COR-L47 (cell line): ENCODE results near the gene RNF7.
"Not testable (repeated sequence)": the region's sequence is repeated elsewhere in the genome, so short reads cannot be mapped to it uniquely, and the experiment has no call there.

Experiments used
- DNase-seq: peaks from one replicate; lab custom pipeline; 2025; lab: John Stamatoyannopoulos, UW

The RNF7 gene

DNA sequence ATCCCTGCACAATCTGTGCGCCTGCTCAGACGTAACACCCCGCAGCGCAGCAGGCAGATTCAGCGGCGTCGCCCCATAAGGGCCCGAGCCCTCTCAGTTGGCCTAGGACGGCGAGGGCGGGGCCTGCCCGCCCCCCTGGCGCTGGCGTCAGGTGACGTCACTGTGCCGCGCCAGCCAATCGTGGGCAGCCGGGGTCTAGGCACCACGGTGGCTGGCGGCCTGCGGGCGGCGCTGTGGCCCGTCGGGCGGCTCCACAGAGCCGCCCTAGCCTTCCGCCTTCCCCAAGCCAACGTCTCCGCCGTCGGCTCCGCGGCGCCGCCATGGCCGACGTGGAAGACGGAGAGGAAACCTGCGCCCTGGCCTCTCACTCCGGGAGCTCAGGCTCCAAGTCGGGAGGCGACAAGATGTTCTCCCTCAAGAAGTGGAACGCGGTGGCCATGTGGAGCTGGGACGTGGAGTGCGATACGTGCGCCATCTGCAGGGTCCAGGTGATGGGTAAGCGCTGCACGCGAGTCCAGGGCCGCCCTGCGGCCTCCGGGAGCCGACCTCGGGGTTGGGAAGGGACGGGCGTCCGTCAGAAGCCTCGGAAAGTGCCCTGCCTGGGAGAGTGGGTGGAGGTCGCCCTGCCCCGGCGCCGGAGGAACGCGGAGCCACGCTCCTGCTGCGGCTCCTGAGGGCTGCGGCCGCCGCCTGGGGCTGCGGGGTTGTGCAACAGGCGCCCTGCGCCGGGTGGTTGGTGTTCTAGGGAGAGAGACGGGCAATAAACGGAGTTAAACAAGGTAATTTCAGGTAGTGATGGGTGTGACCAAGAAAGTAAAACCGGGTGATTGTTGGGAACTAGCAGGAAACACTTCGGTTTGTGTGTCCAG, at the start of gene RNF7:
Gene RNF7 (plus strand): TSS at position 277 of the 869 bp plus-strand sequence. CDS start 44 bp downstream, at position 321.
- DNase-seq, result peak; percentile 98

DNA sequence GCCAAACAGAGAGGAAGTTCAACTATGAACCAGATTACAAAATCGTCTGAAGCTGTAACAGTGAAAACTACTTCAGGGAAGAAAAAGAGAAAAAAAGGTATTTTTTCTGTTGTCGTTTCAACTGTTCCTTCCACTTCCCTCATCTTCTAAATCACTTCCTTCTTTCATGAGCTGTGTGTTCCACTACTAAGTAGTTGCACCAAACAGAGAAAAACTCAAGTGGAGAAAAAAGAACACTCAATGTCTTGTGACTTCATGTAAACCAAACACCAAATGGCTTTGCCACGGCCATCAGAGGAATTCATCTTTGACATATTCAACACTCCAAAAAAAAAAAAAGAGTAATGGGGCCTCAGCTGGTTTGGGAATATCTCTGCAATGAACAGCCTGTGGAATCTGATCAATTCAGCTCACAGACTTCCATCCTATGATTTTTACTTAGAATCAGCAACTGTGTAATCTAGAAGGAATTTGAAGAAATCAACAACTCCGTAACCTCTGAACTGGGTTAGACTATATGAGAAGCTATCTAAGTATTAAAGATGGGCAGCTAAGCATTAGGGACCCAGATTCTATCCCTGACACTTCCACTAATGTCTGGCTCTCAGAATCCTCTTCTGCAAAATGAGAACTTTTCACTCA, 47.5 kb upstream of the RNF7 start:
- no peak for DNase-seq

DNA sequence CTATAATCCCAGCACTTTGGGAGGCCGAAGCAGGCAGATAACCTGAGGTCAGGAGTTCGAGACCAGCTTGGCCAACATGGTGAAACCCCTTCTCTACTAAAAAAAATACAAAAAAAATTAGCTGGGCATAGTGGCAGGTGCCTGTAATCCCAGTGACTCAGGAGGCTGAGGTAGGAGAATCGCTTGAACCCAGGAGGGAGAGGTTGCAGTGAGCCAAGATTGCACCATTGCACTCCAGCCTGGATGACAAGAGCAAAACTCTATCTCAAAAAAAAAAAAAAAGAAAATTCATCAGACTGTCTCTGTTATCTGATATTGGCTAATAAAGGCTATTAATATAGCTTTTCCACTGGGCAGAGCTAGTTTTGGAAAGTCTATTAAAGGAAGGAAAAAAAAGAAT, 46.6 kb upstream of the RNF7 start:
- not testable (repeated sequence) for DNase-seq

DNA sequence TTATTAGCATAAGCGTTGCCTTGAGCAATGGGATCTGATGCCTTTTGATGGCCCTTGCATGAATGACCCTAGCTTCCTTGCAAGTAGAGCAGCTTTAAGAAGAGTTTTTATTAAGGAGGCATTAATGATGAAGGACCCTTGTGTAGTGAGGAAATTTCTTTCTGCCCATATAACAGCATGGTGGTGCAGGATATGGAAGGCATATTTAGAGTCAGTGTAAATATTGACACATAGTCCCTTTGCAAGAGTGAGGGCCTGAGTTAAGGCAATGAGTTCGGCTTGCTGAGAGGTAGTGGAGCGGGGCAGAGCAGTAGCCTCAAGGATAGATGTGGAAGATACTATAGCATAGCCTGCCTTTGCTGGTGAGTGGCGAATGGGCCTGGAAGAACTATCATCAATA, 45.1 kb upstream of the RNF7 start:
- not testable (repeated sequence) for DNase-seq

DNA sequence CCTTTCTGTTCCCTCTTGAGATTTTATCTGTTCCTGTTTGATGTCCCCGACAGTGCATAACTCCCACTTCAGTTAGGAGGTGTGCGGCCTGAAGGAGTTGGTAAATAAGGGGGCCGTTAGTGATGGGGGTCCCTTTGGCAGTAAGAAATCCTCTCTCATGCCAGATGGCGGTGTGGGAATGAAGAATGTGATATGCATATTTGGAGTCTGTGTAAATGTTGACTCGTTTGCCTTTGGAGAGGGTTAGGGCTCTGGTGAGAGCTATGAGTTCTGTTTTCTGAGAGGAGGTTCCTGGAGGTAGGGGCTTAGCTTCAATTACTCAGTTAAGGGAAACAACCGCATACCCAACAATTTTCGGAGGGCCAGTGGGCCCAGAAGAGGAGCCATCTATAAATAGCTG, 38.8 kb upstream of the RNF7 start:
- no peak for DNase-seq

DNA sequence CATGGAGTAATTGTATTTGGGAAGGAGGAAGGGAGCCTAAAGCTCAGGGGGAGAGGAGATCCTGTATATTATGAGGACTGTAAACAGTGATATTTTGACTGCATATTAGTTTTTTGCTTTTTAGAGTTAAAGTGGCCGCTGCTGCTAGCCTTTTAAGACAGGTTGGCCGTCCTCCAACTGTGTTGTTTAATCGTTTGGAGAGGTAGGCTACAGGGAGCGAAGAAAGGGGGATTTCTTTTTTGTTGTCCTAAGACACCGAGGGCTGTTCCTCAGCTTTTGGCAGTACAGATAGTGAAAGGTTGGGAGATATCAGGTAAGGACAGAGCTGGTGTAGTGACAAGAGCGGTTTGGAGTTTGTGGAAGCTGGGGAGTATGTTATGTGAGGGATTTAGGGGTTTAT, 38.2 kb upstream of the RNF7 start:
- no peak for DNase-seq

DNA sequence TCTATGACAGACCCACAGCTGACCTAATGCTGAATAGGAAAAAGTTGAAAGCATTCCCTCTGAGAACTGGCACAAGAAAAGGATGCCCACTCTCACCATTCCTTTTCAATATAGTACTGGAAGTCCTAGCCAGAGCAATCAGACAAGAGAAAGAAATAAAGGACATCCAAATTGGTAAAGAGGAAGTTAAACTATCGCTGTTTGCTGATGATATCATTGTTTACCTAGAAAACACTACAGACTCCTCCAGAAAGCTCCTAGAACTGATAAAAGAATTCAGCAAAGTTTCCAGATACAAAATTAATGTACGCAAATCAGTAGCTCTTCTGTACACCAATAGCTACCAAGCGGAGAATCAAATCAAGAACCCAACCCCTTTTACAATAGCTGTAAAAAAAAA, 34.7 kb upstream of the RNF7 start:
- not testable (repeated sequence) for DNase-seq

DNA sequence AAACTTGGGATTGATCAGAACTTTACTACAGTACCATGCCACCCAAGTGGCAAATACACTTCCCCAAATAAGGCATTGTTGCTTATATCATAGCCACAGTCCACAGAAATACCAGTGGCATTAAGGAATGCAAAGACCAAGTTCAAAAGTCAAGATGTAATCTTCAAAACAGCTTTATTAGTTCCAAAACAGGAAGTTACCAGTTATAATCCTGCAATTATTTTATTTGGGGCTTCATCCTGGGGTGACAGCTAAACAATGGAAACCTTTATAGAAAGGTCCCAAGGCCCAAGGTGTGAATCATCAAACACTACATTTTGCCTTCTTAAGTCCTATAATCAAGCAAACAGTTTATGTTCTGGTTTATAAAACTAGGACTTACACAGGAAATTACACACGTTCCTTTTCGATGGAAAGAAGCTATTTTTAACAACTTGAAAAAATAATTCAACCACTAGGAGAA, 30.3 kb upstream of the RNF7 start:
- DNase-seq, result no peak

DNA sequence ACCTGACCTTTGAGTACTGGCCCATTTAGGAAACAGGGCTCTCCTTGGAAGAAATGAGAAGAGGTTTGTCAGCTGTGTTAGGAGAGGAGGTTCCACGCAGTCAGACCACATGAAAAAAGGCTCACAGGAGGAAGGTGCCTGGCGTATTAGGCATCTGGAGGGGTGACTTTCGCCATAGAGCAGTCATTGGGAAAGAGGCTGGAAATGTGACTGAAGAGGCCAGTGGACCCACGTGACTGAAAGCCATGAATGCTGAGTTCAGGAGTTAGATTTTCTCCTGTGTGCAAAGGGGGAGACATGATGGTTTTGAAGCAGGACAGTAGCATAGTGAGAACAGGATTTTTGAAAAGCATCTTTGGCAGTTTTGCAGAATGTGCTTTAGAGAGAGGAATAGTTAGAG, 29.7 kb upstream of the RNF7 start:
- DNase-seq, result no peak

DNA sequence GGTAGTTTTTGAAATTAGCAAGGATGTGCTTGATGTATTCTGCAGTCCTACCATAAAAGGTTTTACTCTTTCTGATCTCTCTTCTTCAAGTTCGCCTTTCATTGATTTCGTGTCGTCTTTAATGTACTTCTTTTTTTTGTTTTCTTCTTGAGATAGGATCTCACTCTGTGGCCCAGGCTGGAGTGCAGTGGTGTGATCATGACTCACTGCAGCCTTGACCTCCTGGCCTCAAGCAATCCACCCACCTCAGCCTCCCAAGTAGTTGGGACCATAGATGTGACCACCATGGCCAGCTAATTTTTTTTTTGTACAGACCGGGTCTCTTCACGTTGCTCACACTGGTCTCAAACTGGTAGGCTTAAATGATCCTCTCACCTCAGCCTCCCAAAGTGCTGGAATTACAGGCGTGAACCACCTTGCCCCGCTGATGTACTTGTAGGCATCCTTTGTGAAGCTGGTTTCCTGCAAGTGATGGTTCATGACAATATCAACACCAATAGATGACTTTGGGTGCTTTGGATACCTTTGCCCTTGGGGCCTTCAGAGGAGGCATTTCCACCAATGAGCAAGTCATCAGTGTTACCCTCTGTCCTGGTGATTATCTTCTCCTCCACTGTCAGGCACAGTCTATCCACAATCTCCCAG, 28.9 kb upstream of the RNF7 start:
- DNase-seq, result no peak

DNA sequence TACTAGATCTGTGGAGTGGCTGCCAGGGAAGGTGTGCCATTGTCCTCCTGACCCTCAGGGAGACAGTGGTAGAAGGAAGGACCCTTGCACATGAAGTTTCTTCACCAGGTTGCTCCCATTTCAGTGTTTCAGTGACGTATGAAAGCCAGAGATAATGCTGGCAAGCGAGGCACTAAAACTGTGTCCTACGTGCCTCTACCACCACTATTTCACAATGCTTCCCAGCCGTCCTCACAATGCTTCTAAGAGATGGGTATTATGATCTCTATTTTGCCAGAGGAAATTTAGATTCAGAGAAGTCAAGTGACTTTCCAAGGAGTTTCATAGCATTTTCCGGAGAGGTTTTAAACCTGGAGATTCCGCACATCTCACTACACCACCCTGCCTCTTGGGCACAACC, 28.0 kb upstream of the RNF7 start:
- DNase-seq, result no peak

DNA sequence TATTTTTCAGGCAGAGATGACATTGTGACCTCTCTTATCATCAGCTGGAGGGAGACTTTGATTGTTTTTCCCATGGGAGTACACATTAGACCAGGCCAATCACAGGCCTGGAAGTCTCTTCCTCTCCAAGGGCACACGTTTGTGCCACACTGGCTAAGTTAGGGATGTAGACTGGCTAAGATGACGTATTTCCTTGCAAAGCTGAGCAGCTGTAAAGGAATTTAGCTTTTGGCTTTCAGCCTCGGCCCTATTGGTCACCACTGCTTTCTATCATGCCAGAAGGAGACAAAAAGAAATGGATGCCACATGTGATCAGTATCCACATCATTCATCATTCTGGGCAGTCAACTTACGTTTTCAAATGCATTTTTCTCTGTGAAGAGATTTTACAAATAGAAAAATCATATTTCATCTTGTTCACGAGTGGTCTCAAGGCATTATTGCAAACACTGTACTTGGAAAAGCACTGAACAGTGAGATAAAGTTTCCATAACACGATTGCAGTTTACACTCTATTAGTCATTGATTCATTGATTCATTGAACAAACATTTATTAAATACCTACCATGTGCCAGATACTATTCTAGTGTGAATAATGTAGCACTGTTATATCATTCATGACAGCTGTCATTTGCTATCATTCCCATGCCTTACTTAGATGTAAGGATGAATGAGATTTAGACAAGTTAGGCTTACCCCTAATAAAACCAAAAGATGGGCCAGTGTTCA, 27.0 kb upstream of the RNF7 start:
- DNase-seq, result no peak

DNA sequence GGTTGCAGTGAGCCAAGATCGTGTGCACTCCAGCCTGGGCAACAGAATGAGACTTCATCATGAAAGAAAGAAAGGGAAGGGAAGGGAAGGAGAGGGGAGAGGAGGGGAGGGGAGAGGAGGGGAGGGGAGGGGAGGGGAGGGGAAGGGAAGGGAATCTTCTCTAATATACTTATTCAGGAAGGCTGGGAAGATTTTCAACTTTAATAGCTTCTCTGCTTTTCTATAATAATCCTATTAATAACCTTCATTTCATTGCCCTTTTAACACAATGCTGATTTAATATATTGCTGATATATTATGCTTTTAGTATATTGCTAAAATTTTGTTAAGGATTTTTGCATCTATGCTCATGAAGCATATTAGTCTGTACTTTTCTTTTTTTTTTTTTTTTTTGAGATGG, 23.4 kb upstream of the RNF7 start:
- DNase-seq, result no peak

DNA sequence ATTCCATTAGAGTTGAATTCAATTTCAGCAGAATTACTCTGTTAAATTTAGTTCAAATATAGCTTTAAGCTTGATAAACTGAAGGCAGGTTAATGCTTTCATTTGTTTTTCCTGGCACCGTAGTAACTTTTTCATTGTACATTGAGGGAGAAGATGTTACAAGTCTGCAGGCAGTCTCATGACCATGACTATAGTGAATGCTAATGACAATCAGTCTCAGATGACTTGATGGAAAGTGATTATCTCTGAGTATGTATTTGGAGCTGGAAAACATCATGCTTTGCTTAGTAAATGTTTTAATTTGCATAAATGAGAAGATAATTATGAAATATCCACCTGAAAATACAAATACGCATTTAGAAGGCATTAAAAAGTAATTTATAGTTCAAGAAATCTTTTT, 16.0 kb upstream of the RNF7 start:
- DNase-seq, result no peak

DNA sequence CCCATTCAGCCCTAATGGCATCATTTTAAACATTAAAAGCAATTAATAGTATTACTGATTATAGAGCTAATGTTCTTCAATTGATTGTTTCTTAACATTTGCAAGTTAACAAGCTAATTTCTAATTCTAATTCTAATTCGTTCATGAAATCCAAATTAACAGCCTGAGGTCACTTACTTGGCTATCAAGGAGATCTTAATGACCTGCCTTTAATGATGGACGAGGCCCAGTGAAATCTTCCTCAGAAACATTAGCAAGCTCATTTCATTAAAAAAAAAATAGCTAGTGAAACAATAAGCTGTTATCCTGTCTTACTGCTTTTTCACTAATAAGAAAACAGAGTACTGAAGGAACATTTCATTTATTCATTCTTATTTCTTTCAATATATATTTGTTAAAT, 15.4 kb upstream of the RNF7 start:
- DNase-seq, result no peak

DNA sequence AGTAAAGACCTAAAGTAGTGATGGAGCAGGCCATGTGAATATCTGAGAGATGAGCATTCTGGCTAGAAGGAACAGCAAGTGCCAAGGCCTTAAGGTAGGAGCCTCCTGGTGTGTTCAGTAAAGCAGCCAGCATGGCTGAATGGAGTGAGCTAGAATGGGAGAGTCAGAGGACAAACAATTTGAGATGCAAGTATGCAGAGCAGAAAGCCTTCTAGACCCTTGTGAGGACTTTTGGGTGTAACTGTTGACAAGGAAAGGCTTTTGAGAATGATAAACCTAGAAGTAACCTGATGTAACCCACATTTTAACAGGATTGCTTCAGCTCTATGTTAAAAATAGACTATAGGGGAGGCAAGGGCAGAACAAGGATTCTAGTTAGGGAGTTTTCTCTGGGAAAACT, 14.8 kb upstream of the RNF7 start:
- DNase-seq, result no peak

DNA sequence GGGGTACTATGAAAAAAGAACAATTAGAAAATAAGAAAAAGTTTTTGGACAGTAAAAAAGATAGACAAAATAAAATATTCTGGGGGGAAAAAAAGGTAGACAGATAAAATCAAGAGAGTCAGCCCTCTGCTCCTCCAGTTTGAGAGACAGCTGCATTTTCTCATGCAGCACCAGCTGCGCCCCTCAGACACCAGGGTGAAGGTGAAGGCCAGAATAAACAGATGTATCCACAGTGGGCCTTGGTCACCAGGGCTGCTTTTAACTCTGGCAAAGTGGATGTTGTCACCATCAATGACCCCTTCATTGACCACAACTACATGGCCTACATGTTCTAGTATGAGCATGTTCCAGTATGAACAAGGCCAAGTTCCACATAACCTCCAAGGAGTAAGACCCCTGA, 13.9 kb upstream of the RNF7 start:
- no peak for DNase-seq

DNA sequence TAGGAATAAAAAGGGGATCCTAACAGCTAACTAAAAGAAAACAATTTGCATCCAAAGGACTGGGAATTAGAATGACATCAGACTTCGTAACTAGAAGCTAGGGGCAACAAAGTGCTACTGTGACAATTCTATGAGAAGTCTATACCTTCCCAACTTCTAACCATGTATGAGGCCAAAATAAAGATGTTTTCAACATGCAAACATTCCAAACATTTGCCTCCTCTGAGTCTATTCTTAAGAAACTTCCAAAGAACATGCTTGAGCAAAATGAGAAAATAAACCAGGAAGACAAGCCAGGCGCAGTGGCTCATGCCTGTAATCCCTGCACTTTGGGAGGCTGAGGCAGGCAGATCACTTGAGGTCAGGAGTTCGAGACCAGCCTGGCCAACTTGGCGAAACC, 13.1 kb upstream of the RNF7 start:
- no peak for DNase-seq

DNA sequence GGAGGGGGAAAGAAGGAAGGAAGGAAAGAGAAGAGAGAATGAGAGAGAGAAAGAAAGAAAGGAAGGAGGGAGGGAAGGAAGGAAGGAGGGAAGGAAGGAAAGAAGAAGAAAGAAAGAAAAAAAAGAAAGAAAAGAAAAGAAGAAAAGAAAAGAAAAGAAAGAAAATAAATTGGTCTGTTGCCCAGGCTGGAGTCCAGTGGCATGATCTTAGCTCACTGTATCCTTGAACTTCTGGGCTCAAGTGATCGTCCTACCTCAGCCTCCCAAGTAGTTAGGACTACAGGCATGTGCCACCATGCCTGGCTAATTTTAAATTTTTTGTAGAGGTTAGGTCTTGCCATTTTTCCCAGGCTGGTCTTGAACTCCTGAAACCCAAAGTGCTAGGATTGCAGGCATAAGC, 11.6 kb upstream of the RNF7 start:
- DNase-seq, result no peak

DNA sequence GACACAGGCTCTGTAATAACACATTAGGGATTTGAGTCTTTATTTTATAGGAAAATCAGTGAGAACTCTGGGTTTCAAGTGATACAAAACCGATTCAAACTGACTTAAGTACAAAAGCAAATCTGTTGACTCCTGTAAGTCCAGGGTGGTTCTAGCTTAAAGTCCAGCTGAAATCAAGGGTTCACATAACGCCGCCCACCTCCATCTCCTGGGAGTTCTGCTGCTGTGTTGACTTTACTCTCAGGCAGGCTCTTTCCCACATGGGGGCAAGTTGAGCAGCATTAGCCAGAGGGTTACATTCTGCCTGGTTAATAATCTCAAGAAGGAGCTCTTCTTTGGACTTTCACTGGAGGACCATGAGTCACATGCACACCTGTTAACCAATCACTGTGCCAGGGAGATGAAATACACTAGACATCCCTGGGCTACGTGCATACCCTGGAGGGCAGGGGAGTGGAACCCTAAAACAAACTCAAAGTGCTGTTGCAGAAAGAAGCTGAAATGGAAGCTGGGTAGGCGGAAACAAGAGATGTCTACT, 9.7 kb upstream of the RNF7 start:
- no peak for DNase-seq

DNA sequence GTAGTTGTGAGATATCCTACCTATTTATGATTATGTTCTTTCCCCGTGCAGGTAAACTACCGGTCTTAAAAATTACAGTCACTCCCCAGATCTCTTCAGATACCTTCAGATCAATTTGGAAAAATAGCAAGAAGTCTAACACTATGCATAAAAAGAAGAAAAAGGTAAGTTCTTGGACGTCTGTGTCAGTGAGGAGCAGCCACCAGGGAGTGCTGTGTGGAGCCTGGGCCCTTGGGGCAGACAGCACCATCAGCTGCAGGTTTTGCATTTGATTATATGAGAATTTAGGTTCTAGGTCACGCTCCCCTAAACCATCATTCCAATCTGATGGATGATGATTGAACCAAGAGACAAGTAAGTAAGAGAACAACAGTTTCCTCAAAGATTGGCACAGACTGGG, 8.9 kb upstream of the RNF7 start:
- DNase-seq, result no peak

DNA sequence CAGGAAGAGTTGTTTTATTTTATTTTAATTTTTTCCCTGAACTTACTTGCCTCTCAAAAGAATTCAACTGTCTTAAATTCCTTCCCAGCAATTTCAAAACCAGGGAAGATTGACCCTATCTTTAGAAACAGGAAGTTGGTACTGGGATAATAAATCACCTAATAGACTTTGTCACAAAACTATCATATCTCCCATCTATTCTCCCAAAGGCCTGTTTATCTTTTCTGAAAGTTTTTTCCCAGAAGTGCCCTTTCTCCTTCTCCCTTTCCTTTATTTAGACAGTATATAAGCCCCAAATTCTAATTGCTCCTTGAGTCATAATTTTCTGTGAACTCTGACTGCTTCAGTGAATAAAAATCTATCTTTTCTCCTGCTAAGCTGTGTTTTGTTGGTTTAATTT, 2.9 kb upstream of the RNF7 start:
- no peak for DNase-seq
